ENCODE measurements around the gene TXLNA.

Gene TXLNA

GRCh38 chr1:32208891-32209328 is 29.4 kb downstream of the TXLNA start, which contains the start of gene DCDC2B:
Gene DCDC2B (plus strand): TSS chr1:32209089. CDS start chr1:32209094, 5 bp downstream.
- DNase-seq (ENCODE audit: low read depth, low spot score) = peak; percentile 67

GRCh38 chr1:32215629-32216480 is 36.4 kb downstream of the TXLNA start:
- DNase-seq (ENCODE audit: low read depth, low spot score) = peak; percentile 81

DNA sequence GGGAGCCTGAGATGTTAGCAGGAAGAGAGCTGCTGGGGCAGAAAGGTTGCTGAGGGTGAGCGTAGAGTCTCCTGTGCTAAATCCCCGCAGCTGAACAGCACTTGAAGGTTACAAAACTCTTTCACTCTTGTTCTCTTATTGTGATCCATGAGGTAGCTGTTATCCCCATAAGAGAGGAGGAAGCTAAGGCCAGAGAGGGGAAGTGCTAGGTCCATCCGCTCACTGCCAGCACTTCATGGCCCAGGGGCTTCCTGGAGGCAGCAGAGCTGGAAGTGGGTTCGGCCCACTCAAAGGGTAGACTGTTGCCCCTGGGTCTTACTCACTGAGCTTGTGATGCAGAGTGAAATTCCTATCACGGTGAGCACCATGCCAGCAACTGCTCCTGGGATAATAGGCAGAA is 37.1 kb downstream of the TXLNA start:
- DNase-seq (ENCODE audit: low read depth, low spot score) = no peak

GRCh38 chr1:32219022-32219421 is 39.5 kb downstream of the TXLNA start:
- DNase-seq (ENCODE audit: low read depth, low spot score) = no peak

GRCh38 chr1:32220746-32221580 is 41.5 kb downstream of the TXLNA start:
- no peak for DNase-seq (ENCODE audit: low read depth, low spot score)

DNA sequence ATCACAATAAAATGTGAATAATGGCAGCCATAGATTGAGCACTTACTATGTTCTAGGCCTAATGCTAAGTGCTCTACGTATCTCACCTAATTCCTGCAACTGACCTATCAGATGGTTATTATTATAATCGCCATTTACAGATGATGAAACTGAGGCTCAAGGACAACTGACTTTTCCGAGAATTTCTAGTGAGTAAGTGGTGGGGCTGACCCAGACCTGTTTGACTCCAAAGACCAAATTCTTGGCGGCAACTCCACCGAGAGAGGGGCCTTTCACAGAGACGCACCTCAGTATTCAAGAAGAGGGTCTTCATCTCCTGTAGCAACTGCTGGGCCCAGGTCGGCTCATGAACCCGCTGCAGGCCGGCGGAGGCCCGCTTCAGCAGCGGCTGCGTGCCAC is 42.1 kb downstream of the TXLNA start:
- DNase-seq (ENCODE audit: low read depth, low spot score) = peak; percentile 28

GRCh38 chr1:32221980-32222755 is 42.7 kb downstream of the TXLNA start, which contains the start of the genes EIF3I and TMEM234:
Gene EIF3I (plus strand): TSS chr1:32222407. CDS start chr1:32222442, 35 bp downstream.
Gene TMEM234 (minus strand): TSS chr1:32222353. CDS start chr1:32222322, 31 bp downstream.
- peak; percentile 96 for DNase-seq (ENCODE audit: low read depth, low spot score)

GRCh38 chr1:32223683-32224082 is 44.2 kb downstream of the TXLNA start:
- DNase-seq (ENCODE audit: low read depth, low spot score) = no peak

- no peak for DNase-seq (ENCODE audit: low read depth, low spot score)
These were observed 44.8 kb downstream of the TXLNA start for GRCh38 chr1:32224285-32224684.

DNA sequence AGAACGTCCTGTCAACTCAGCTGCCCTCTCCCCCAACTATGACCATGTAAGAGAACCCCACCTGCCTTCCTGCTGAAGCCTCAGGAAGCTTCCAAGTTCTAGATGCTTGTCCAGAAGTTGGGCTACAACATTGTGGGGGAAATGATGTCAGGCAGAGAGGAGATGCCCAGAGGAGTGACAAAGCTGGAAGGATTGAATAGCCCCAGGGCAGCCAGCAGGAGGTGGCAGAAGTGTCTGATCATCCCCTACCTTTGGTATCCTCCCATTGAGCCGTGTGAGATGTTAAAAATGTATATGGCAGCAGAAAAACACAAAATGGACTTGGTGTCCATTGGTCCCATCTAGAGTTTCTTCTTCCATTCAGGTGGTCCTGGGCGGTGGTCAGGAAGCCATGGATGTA is 49.3 kb downstream of the TXLNA start:
- no peak for DNase-seq (ENCODE audit: low read depth, low spot score)

- no peak for DNase-seq (ENCODE audit: low read depth, low spot score)
These were observed 52.5 kb downstream of the TXLNA start for GRCh38 chr1:32231843-32232432.

- no peak for DNase-seq (ENCODE audit: low read depth, low spot score)
These were observed 53.3 kb downstream of the TXLNA start for GRCh38 chr1:32232558-32233304.

- no peak for DNase-seq (ENCODE audit: low read depth, low spot score)
These were observed 55.3 kb downstream of the TXLNA start for GRCh38 chr1:32234792-32235191.

- DNase-seq (ENCODE audit: low read depth, low spot score) = no peak
These were observed 59.9 kb downstream of the TXLNA start for GRCh38 chr1:32239337-32239736.

- peak; percentile 18 for DNase-seq (ENCODE audit: low read depth, low spot score)
These were observed 60.3 kb downstream of the TXLNA start for GRCh38 chr1:32239790-32240139.

- DNase-seq (ENCODE audit: low read depth, low spot score) = peak; percentile 75
These were observed 60.9 kb downstream of the TXLNA start for GRCh38 chr1:32240140-32240951.

- DNase-seq (ENCODE audit: low read depth, low spot score) = peak; percentile 63
These were observed 61.7 kb downstream of the TXLNA start for GRCh38 chr1:32241001-32241763.

GRCh38 chr1:32242341-32242851 is 62.9 kb downstream of the TXLNA start:
- no peak for DNase-seq (ENCODE audit: low read depth, low spot score)

DNA sequence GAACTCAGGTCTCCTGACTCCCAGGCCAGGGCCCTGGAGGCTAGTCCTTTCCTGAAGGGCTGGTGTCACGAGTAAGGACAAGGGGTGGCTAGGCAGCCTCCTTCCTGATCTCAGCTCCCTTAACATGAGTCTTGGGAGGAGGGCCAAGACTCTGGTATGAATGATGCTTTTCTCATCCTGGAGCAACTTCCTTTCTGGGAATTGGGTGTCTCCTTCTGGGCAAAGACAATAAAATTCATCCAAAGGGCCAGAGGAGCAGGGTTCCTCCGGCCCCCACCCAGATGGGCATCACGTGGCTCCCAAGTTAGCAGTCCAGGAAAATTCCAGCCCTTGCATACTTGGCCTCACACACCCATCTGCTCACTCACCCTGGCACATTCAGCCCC is 67.4 kb downstream of the TXLNA start, which contains the start of gene FAM167B:
Gene FAM167B (plus strand): TSS at position 335 of the 386 bp plus-strand sequence. CDS start 200 bp downstream, outside the sequence.
- no peak for DNase-seq (ENCODE audit: low read depth, low spot score)

All from astrocyte of the hippocampus (primary cell).